GM18508 (cell line): ENCODE measurements around the gene SCARF2.

Experiments used
- ATAC-seq: cut with Tn5 transposase; IDR thresholded peaks from one replicate; pipeline ENCODE4 v1.9.1; 2021; ENCODE audit warnings: moderate number of reproducible peaks; ENCODE audit not compliant: insufficient read depth, unreplicated experiment

Gene SCARF2

GRCh38 chr22:20441631-20442484 is 4.2 kb upstream of the SCARF2 start:
- no peak for ATAC-seq

GRCh38 chr22:20440637-20441591 is 3.3 kb upstream of the SCARF2 start:
- no peak for ATAC-seq

GRCh38 chr22:20439928-20440575 is 2.4 kb upstream of the SCARF2 start:
- ATAC-seq = no peak

- ATAC-seq = no peak
These were observed 1.9 kb upstream of the SCARF2 start for GRCh38 chr22:20439556-20439927.

GRCh38 chr22:20438678-20439492 is 1.3 kb upstream of the SCARF2 start:
- no peak for ATAC-seq

- ATAC-seq = no peak
These were observed 727 bp upstream of the SCARF2 start for GRCh38 chr22:20438427-20438677.

- no peak for ATAC-seq
These were observed 635 bp downstream of the SCARF2 start for GRCh38 chr22:20436768-20437612.

- ATAC-seq = no peak
These were observed 1.3 kb downstream of the SCARF2 start for GRCh38 chr22:20436307-20436767.

- ATAC-seq = no peak
These were observed 2.0 kb downstream of the SCARF2 start for GRCh38 chr22:20435436-20436306.

- ATAC-seq = no peak
These were observed 2.9 kb downstream of the SCARF2 start for GRCh38 chr22:20434773-20435172.

GRCh38 chr22:20434264-20434751 is 3.3 kb downstream of the SCARF2 start:
- ATAC-seq = no peak

GRCh38 chr22:20433686-20434241 is 3.9 kb downstream of the SCARF2 start:
- no peak for ATAC-seq

- ATAC-seq = no peak
These were observed 4.4 kb downstream of the SCARF2 start for GRCh38 chr22:20433191-20433590.

GRCh38 chr22:20432244-20432686 is 5.4 kb downstream of the SCARF2 start:
- ATAC-seq = no peak

- ATAC-seq = no peak
These were observed 6.0 kb downstream of the SCARF2 start for GRCh38 chr22:20431511-20432192.

GRCh38 chr22:20430720-20431510 is 6.7 kb downstream of the SCARF2 start:
- ATAC-seq = no peak
